ENCODE data around the gene MFSD2A.

The MFSD2A gene

GRCh38 chr1:39928809-39929587 is 25.9 kb upstream of the MFSD2A start:
- DNase-seq (ENCODE audit: low read depth), result no peak
- TF ChIP-seq CTCF (conservative IDR thresholded peaks at IDR 0.05; ENCODE audit: low read depth, low read length), result no peak

GRCh38 chr1:39933956-39934941 is 20.7 kb upstream of the MFSD2A start:
- no peak for TF ChIP-seq CTCF (conservative IDR thresholded peaks at IDR 0.05; ENCODE audit: low read depth, low read length)
- no peak for DNase-seq (ENCODE audit: low read depth)
- no peak overlapping the region for H3K4me3 ChIP-seq (ENCODE audit: low read length)

More at GRCh38 chr1:39928809-39929587, 25.9 kb upstream of the MFSD2A start:
- H3K4me3 ChIP-seq (ENCODE audit: low read length), result no peak overlapping the region

GRCh38 chr1:39936724-39937491 is 18.0 kb upstream of the MFSD2A start:
- H3K4me3 ChIP-seq (ENCODE audit: low read length), result no peak overlapping the region
- TF ChIP-seq CTCF (conservative IDR thresholded peaks at IDR 0.05; ENCODE audit: low read depth, low read length), result no peak

GRCh38 chr1:39938856-39939255 is 16.1 kb upstream of the MFSD2A start:
- DNase-seq (ENCODE audit: low read depth), result no peak

More at GRCh38 chr1:39936724-39937491, 18.0 kb upstream of the MFSD2A start:
- DNase-seq (ENCODE audit: low read depth), result no peak

GRCh38 chr1:39940253-39940652 is 14.7 kb upstream of the MFSD2A start:
- TF ChIP-seq CTCF (conservative IDR thresholded peaks at IDR 0.05; ENCODE audit: low read depth, low read length), result no peak
- no peak overlapping the region for H3K4me3 ChIP-seq (ENCODE audit: low read length)
- DNase-seq (ENCODE audit: low read depth), result no peak

More at GRCh38 chr1:39938856-39939255, 16.1 kb upstream of the MFSD2A start:
- H3K4me3 ChIP-seq (ENCODE audit: low read length), result no peak overlapping the region
- no peak for TF ChIP-seq CTCF (conservative IDR thresholded peaks at IDR 0.05; ENCODE audit: low read depth, low read length)

- no peak for DNase-seq (ENCODE audit: low read depth)
- H3K4me3 ChIP-seq (ENCODE audit: low read length), result no peak overlapping the region
Observed at GRCh38 chr1:39940980-39941871, 13.7 kb upstream of the MFSD2A start.

More at GRCh38 chr1:39940980-39941871, 13.7 kb upstream of the MFSD2A start:
- TF ChIP-seq CTCF (conservative IDR thresholded peaks at IDR 0.05; ENCODE audit: low read depth, low read length), result no peak

Measured in retinal pigment epithelial cell (primary cell).